HCT116 (cell line): ENCODE data around the gene SHISA4.

Experiments
- ATF3 ChIP-seq: IDR thresholded peaks from 2 replicates; pipeline ENCODE4 v1.6.1; 2012
- CEBPB ChIP-seq: IDR thresholded peaks from 2 replicates; pipeline ENCODE4 v1.6.1; 2012; ENCODE audit warnings: low read depth
- EZH2 ChIP-seq: fragments of 200-600 bp; sonication (generic); IDR thresholded peaks from 2 replicates; pipeline ENCODE4 v1.6.1; 2017; ENCODE audit warnings: antibody characterized with exemption, mixed run types
- EZH2phosphoT487 ChIP-seq: fragments of 200-600 bp; IDR thresholded peaks from 2 replicates; pipeline ENCODE4 v1.6.1; 2018; ENCODE audit warnings: antibody characterized with exemption, borderline replicate concordance
- POLR2A ChIP-seq: IDR thresholded peaks from 2 replicates; pipeline ENCODE4 v1.7.0; 2011; ENCODE audit warnings: borderline replicate concordance; ENCODE audit not compliant: insufficient read depth, insufficient read length; ENCODE audit errors: extremely low read depth
- POLR2AphosphoS5 ChIP-seq: IDR thresholded peaks from 2 replicates; pipeline ENCODE4 v1.6.1; 2011; ENCODE audit warnings: mild to moderate bottlenecking, low read depth, low read length, moderate library complexity
- RAD21 ChIP-seq: IDR thresholded peaks from 2 replicates; pipeline ENCODE4 v1.6.1; 2012; ENCODE audit warnings: low read depth, mild to moderate bottlenecking
- SIN3A ChIP-seq: IDR thresholded peaks from 2 replicates; pipeline ENCODE4 v1.6.1; 2012; ENCODE audit warnings: low read depth
- SP1 ChIP-seq: IDR thresholded peaks from 2 replicates; pipeline ENCODE4 v1.6.1; 2012; ENCODE audit warnings: low read depth
- TCF7L2 ChIP-seq: IDR thresholded peaks from 2 replicates; pipeline ENCODE4 v1.7.0; 2011; ENCODE audit warnings: borderline replicate concordance, inconsistent platforms; ENCODE audit not compliant: insufficient read depth, insufficient read length; ENCODE audit errors: extremely low read depth
- YY1 ChIP-seq: IDR thresholded peaks from 2 replicates; pipeline ENCODE4 v1.6.1; 2011; ENCODE audit warnings: low read length, low read depth, moderate library complexity, mild to moderate bottlenecking; ENCODE audit not compliant: insufficient replicate concordance; ENCODE audit errors: extremely low read depth
- TF ChIP-seq, protein P1 (sequence below), 3 experiments: fragments of 200-600 bp in 1 of 3; sonication (generic) in 1 of 3; IDR thresholded peaks in 2 of 3; conservative IDR thresholded peaks in 1 of 3; 2 replicates each; pipeline ENCODE4 v1.5.1; 2012 to 2017; ENCODE audit warnings: low read depth in 2 of 3, low read length in 2 of 3, antibody characterized with exemption in 1 of 3, borderline replicate concordance in 1 of 3, control low read depth in 1 of 3, mild to moderate bottlenecking in 1 of 3, mixed read lengths in 1 of 3, mixed run types in 1 of 3, moderate library complexity in 1 of 3; ENCODE audit not compliant: insufficient read depth in 1 of 3
- TF ChIP-seq, protein P2 (sequence below): IDR thresholded peaks from 2 replicates; pipeline ENCODE4 v1.6.1; 2012; ENCODE audit warnings: low read depth

- TF ChIP-seq ATF3, result no peak
- no peak for TF ChIP-seq SP1
- TF ChIP-seq, protein P1, sequence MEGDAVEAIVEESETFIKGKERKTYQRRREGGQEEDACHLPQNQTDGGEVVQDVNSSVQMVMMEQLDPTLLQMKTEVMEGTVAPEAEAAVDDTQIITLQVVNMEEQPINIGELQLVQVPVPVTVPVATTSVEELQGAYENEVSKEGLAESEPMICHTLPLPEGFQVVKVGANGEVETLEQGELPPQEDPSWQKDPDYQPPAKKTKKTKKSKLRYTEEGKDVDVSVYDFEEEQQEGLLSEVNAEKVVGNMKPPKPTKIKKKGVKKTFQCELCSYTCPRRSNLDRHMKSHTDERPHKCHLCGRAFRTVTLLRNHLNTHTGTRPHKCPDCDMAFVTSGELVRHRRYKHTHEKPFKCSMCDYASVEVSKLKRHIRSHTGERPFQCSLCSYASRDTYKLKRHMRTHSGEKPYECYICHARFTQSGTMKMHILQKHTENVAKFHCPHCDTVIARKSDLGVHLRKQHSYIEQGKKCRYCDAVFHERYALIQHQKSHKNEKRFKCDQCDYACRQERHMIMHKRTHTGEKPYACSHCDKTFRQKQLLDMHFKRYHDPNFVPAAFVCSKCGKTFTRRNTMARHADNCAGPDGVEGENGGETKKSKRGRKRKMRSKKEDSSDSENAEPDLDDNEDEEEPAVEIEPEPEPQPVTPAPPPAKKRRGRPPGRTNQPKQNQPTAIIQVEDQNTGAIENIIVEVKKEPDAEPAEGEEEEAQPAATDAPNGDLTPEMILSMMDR (IDR thresholded peaks at IDR 0.05 in 2 of 3, conservative IDR thresholded peaks at IDR 0.05 in 1 of 3; ENCODE audit: borderline replicate concordance in 1 of 3, insufficient read depth in 1 of 3, low read depth in 2 of 3, low read length in 2 of 3), result no peak
- TF ChIP-seq YY1, result no peak
- no peak for TF ChIP-seq EZH2
- TF ChIP-seq, protein P2, sequence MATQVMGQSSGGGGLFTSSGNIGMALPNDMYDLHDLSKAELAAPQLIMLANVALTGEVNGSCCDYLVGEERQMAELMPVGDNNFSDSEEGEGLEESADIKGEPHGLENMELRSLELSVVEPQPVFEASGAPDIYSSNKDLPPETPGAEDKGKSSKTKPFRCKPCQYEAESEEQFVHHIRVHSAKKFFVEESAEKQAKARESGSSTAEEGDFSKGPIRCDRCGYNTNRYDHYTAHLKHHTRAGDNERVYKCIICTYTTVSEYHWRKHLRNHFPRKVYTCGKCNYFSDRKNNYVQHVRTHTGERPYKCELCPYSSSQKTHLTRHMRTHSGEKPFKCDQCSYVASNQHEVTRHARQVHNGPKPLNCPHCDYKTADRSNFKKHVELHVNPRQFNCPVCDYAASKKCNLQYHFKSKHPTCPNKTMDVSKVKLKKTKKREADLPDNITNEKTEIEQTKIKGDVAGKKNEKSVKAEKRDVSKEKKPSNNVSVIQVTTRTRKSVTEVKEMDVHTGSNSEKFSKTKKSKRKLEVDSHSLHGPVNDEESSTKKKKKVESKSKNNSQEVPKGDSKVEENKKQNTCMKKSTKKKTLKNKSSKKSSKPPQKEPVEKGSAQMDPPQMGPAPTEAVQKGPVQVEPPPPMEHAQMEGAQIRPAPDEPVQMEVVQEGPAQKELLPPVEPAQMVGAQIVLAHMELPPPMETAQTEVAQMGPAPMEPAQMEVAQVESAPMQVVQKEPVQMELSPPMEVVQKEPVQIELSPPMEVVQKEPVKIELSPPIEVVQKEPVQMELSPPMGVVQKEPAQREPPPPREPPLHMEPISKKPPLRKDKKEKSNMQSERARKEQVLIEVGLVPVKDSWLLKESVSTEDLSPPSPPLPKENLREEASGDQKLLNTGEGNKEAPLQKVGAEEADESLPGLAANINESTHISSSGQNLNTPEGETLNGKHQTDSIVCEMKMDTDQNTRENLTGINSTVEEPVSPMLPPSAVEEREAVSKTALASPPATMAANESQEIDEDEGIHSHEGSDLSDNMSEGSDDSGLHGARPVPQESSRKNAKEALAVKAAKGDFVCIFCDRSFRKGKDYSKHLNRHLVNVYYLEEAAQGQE, result no peak
- no peak for TF ChIP-seq POLR2A
- TF ChIP-seq TCF7L2, result no peak
- TF ChIP-seq POLR2AphosphoS5, result no peak
- TF ChIP-seq RAD21, result no peak
- TF ChIP-seq SIN3A, result no peak
- TF ChIP-seq CEBPB, result no peak
- TF ChIP-seq EZH2phosphoT487, result no peak
These were observed 17.6 kb downstream of the SHISA4 start for GRCh38 chr1:201906336-201906735.
